Activated T-helper 1 cell treated with Interleukin-2 at 50 U/mL for 16 hours (primary cell): ENCODE results near the gene ARHGEF33.
A peak's percentile ranks its signal among the peaks of the same experiment; 100 is the strongest.

ENCODE experiments used
- DNase-seq: peaks from one replicate; pipeline ENCODE4 v3.0.0-alpha.2; 2020; ENCODE audit warnings: low read depth

The ARHGEF33 gene

DNA sequence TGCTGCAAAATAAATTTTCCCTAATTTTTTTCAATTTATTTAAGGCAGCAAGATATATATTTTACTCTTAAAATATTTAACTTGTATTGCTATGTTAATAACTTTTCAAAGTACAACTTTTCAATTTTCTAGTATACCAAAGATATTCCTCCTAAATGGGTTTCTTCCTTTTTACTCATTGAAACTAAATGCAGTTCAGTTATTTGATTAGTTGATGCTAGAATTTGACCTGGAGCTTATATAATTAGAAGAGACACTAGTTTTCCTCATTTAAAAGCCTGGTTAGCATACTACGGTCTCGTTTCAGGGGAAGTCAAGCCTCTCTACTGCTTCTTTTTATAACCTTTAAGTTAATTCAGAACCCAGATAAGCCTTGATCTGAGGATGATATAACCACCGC lies at the start of gene ARHGEF33:
Gene ARHGEF33, plus strand, starts transcription at position 301 of the 400 bp plus-strand sequence. CDS start 29,573 bp downstream, outside the sequence.
- no peak for DNase-seq

DNA sequence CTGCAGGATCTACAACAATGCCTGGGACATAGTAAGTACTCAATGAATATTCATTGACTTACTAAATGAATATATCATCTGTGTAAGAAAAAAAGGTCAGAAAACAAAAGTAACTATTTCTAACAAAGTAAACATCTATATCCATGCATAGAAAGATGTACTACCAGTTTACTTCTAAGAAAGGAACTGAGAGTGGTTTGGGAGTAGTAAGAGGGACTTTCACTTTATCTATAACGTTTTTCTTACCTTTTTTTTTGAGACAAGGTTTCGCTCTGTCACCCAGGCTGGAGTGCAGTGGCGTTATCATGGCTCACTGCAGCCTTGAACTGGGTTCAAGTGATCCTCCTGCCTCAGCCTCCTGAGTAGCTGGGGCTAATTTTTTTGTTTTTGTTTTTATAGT lies 39.6 kb upstream of the ARHGEF33 start:
- DNase-seq: no peak

DNA sequence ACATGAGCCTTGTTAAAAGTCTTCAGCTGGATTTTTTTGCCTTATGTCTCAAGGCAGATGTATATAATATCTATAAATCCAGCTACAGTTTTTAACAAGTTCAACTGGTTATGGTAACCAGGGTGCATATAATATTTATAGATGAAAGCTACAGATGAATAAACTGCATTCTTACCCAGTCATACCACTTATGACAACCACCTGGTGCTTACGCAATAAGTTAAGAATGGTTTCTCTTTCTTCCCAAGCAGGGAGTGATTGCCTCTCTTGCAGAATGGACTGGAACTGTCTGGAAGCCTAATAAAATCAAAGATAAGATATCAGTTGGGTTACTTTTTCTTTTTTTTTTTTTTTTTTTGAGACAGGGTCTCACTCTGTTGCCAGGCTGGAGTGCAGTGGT lies 33.5 kb upstream of the ARHGEF33 start:
- DNase-seq: no peak

DNA sequence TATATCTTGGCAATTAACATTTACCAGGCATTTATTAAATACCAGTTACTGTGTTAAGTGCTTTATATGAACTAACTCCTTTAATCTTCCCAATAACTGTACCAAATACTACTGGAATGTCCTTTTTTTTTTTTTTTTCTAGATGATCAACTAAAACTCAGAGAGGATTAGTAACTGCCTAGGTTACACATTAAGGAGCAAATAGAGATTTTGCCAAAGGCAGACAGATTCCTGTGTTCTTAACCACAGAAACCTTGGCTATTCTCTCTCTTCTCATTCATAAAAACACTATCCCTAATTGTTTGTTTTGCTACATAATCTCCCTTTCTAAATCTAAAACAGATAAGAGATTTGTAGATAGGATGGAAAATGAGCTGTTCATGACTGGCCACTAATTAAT lies 27.2 kb upstream of the ARHGEF33 start:
- no peak for DNase-seq

- no peak for DNase-seq
These were observed 26.5 kb upstream of the ARHGEF33 start for GRCh38 chr2:38863061-38863695.

DNA sequence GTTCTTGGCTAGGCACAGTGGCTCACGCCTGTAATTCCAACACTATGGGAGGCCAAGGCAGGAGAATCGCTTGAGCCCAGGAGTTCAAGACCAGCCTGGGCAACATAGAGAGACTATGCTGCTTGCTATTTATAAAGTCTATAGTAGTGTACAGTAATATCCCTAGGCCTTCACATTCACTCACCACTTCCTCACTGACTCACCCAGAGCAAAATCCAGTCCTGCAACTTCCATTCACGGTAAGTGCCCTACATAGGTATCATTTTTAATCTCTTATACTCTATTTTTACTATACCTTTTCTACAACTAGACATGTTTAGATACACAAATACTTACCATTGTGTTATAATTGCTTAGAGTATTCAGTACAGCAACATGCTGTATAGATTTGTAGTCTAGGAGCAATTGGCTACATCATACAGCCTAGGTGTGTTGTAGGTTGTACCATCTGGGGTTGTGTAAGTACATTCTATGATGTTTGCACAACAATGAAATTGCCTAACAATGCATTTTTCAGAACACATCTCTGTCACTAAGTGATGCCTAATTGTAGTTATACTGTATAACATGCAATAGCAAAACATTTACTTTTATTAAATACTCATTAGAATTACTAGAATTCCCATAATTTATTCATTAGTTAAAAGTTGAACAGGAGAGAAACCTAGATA lies 22.8 kb upstream of the ARHGEF33 start:
- no peak for DNase-seq

- no peak for DNase-seq
These were observed 18.2 kb upstream of the ARHGEF33 start for GRCh38 chr2:38871432-38871831.

- DNase-seq: no peak
These were observed 15.9 kb upstream of the ARHGEF33 start for GRCh38 chr2:38873763-38874162.

GRCh38 chr2:38875227-38875575 lies 14.5 kb upstream of the ARHGEF33 start:
- no peak for DNase-seq

- peak; percentile 62 for DNase-seq
These were observed 13.9 kb upstream of the ARHGEF33 start, which contains the start of the genes DHX57 and MORN2 for GRCh38 chr2:38875576-38876367. Gene DHX57 (minus strand): TSS chr2:38875934. CDS start chr2:38868405, 7,529 bp downstream. Gene MORN2 (plus strand): TSS chr2:38875976.

DNA sequence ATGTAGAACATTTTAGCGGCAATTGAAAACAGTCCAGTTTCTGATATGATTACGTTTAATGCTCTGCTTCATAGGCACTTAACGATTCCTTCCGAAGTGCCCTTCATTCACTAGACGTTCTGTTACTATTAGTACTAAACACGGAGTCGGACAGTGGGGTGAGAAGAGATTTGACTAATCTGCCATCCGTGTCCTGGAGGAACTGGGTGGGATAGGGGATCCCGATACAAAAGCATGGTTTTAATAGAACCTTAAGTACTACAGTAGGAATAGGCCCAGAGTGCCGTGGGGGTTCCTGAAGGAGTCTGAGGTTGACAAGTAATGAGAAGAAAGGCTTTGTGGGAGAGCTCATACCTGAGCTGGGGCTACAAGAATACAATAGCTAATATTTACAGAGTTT lies 13.3 kb upstream of the ARHGEF33 start:
- no peak for DNase-seq

DNA sequence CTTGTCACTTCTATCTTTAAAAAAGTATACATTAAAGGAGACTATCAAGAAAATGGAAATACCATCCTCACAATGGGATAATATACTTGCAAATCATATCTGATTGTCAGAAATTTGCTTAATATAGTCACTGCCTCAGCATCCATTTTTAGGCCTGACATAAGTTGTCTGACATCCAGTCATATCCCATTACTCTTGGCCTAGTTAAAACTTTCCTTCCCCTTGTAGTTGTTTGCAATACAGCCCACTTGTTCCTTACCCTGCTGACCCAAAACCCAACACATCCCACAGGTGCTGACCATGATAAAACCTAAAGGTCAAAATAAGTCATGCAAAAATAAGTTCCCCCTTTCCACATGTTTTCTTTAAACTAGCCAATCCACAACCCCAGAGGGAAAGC lies 3.6 kb upstream of the ARHGEF33 start:
- DNase-seq: no peak

- DNase-seq: no peak
These were observed 2.3 kb upstream of the ARHGEF33 start for GRCh38 chr2:38887347-38887746.

DNA sequence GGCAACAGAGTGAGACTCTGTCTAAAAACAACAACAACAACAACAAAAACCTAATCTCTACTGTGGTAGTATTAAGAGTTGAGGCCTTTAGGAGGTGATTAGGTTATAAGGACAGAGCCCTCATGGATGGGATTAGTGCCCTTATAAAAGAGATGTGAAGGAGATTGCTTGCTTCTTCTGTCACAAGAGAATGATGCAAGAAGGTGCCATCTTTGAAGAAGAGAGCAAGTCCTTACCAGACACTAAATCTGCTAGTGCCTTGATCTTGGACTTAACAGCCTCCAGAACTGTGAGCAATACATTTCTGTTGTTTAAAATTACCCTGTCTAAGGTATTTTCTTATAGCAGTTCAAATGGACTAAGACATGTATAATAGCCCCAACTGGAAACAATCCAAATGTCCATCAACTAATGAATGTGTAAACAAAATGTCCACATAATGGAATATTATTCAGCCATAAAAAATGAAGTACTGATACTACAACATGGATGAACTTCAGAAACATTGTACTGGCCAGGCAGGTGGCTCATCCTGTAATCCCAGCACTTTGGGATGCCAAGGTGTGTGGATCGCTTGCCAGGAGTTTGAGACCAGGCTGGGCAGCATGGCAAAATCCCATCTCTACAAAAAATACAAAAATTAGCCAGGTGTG lies 1.6 kb upstream of the ARHGEF33 start:
- no peak for DNase-seq

DNA sequence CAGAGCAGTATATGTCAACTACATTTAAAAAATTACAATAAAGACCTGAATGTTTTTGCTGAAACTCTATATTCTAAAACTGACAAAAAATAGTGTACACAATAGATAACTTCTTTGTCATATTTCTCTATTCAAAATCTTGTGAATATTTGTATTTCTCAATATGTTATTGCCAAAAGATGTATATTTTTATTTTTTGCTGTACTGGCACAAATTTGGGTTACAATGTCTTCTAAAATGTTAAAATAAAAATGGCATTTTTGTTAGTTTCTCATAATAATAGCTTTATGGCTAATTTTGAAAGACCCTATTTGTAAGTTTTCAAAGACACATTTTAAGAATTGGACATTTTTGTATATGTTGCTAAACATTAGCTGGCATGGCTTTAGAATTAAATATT lies 630 bp upstream of the ARHGEF33 start:
- no peak for DNase-seq

DNA sequence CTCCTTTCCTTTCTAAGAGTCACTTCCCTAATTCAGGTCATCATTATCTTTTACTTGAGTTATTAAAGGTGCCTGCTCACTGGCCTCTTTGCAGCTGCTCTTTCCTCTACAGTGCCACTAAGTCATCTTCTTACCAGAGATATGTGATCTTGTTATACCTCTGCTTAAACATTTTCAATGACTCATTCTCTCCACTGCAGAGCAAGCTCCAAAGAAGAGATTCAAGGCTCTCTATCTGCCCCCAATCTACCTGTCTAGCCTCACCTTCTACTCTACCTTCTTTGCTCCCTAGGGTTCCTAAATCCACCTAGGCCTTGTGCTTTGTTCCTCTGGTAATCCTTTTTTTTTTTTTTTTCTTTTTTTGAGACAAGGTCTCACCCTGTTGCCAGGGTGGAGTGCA lies 3.1 kb downstream of the ARHGEF33 start:
- DNase-seq: no peak

DNA sequence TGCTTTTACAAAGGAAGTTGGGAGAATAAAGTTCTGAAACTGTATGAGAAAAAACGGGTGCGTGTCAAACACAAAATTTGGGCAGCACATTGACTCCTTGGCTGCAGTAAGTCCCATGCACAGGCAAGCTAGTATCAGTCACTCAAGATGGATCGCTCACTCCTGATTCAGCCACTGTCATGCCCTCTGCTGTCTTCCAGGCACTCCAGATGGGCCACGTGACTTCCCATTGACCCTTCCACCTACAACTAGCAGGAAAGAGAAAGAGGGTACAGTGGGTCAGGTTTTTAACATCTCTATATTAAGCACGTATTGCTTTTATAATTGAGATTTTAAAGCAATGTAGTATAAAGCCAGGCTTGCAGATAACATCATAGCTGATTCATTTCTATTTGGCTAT lies 8.6 kb downstream of the ARHGEF33 start:
- no peak for DNase-seq

DNA sequence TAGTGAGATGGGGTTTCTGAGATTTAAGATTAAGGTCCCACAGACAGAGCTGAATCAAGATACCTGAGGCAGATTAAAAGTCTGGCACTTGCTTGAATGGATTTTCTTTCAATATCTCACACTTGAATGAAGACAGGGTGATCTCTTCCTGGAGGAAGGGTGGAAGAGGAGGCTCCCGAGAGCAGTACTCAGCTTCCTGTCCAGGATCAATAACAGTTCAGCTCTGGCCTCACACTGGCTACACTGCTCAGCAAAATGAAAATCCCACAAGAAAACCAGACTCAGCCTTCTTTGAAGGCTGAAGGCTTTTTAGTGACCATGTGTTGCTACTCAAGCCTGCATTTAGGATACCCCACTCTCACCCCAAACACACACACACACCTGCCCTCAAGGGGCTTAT lies 11.1 kb downstream of the ARHGEF33 start:
- DNase-seq: no peak

GRCh38 chr2:38905251-38905650 lies 15.6 kb downstream of the ARHGEF33 start:
- DNase-seq: no peak

GRCh38 chr2:38907242-38907641 lies 17.6 kb downstream of the ARHGEF33 start:
- DNase-seq: no peak

GRCh38 chr2:38907743-38908562 lies 18.3 kb downstream of the ARHGEF33 start:
- no peak for DNase-seq

- DNase-seq: no peak
These were observed 20.2 kb downstream of the ARHGEF33 start for GRCh38 chr2:38909872-38910271.
